CD4-positive, alpha-beta T cell treated with Interleukin-6 for 4 hours (primary cell): ENCODE measurements around the gene SEC16A.

Experiments
- DNase-seq: peaks from one replicate; pipeline ENCODE4 v3.0.0-alpha.2; 2020; ENCODE audit warnings: mixed read lengths

SEC16A gene

DNA sequence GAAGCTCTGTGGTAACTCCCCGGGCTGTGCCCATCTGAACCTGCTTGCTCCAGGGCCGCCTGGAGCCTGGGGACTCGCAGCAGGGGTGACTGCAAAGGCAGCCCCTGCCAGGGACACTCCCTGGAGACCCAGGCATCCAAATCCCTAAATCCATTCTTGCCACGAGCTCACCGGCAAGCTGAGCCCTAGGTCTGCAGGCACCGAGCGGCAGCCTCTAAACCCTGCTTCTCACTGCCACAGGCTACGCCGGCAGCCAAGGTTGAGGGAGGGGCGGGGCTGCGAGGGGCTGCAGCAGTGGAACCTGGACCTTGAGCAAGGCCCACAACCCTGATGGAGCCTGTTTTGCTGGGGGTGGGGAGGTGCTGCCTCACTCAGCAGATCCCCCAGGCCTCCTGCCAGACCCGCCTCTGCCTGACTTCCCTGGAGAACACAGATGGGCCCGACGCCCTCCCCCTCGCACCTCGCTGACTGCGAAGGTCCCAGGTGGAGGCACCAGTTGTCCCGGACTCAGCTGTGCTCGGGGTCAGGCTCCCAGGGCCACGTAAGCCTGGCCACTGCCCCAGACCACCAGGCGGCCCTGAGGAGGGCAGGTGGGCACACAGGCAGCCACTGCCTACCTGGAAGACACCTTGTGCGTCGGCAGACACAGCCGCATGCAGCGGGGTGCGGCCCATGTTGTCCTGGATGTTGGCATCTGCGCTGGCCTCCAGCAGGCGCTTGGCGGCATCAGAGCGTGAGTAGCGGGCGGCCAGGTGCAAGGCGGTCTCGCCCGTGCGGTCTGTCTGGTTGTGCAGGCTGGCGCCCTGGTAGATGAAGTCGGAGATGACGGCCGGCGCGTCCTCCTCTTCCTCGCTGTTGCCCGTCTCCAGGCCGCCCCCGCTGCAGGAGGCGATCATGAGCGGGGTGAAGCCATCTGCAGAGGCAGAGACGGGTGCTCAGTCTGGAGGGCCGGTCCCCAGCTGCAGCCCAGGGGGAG is 17.4 kb upstream of the SEC16A start:
- no peak for DNase-seq

DNA sequence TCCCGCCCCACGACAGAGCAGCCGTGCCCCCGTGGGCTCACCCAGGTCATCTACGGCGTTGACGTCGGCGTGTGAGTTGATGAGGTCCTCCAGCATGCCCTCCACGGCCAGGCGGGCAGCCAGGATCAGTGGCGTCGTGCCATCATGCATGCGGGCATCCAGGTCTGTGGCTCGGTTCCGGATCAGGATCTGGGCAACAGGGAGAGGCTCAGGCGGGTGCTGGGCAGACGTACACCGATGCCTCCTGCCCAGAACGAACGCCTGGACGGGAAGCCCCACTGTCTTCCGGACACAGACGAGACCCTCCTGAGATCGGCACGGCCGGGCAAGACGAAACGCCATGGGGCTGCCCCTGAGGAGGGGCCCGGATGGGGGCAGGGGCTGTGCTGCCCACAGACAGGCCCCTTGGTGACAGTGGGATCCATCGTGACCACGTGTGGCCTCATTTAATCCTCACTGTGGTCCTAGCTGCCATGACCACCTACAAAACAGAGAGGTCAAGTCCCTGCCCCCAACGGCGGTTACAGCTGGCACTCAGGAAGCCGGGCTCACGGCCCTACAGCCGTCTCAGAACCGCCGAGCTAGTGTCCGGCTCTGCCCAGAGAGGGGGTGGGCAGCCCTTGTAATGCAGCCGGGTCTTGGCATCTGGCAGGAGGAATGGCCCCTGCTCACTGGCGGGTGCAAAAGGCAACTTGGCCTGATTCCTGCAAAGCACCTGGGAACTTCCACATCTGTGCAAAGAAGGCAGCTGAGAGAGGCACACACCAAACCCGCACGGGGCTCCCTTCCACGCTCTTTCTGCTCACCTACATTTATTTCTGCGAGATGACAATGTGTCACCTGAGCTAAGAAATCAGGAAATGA is 16.5 kb upstream of the SEC16A start:
- no peak for DNase-seq

DNA sequence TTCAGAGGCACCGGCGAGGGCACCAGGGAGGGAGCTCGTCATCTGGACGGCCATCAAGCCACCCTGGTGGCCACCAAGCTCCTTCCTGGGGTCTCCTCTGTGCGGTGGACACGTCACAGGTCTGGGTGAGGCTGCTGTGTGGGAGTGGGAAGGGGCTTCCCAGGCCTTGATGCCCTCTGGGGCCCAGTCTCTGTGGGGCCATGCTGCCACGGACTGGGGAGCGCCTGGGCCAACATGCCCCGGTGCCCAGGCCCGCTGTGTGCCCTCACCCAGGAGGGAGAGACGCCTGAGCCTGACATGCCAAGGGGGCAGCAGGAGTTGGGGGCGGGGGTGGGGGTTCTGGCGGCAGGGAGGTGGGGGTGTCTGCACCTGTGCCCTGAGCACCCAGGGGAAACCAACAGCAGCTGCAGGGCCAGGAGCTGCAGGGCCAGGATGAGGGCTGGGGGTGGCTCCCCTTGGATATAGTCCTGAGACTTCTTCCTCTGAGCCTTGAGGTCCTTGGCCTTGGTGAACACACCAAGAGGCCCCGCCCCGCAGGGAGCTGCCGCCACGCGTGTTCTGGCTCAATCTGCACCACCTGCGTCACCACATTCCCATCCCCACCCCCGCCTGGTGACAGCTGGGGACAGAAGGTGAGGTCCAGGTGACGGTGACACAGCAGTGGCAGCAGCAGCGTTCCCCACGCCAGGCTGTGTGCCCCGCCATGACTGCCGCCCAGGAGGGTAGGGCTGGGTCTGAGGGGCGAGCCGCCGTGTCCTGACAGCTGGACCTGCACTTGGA is 15.3 kb upstream of the SEC16A start:
- no peak for DNase-seq

DNA sequence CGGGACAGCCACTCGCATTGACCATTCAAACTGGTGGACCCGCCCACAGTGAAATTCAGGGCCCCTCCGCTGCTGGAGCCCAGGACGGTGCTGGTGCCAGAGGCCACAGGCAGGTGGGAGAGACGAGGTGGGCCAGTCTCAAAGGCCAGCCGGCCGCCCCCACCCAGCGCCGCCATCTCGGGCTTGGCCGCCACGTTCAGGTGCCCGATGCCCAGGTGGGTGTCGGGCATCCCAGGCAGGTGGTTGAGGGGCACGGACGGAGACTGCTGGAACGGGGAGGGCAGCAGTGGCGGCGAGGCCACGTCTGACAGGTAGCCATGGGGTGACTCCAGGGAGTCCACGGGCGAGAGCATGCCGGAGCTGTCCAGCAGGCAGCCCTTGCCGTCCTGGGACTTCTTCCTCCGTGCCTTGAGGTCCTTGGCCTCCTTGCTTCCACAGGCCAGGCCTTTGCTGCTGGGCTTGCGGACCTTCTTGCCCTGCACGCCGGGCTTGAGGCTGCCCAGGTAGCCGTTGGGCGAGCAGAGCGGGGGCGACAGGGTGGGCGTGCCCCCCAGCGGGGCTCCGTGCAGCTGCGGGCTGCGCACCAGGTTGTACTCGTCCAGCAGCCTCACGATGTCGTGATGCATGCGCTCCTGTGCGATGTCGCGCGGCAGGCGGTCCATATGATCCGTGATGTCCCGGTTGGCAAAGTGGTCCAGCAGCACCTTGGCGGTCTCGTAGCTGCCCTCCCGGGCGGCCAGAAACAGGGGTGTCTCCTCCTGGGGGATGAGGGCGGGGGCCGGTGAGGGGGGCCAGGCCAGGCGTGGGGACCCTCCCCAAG is 14.2 kb upstream of the SEC16A start:
- DNase-seq, result no peak

DNA sequence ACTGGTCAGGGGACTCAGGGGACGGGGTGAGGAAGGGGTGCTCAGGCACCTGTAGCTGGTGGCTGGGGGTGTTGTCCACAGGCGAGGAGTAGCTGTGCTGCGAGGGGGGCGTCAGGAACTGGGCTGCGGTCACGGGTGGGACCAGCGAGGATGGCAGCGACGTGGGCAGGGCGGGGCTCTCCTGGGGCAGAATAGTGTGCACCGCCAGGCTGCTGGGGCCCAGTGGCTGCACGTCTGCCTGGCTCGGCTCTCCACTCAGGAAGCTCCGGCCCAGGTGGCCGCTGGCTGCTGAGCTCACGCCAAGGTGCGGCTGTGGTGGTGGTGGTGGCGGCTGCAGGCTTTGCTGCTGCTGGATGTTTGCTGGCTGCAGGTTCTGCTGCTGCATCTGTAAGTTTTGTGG is 13.3 kb upstream of the SEC16A start:
- no peak for DNase-seq

DNA sequence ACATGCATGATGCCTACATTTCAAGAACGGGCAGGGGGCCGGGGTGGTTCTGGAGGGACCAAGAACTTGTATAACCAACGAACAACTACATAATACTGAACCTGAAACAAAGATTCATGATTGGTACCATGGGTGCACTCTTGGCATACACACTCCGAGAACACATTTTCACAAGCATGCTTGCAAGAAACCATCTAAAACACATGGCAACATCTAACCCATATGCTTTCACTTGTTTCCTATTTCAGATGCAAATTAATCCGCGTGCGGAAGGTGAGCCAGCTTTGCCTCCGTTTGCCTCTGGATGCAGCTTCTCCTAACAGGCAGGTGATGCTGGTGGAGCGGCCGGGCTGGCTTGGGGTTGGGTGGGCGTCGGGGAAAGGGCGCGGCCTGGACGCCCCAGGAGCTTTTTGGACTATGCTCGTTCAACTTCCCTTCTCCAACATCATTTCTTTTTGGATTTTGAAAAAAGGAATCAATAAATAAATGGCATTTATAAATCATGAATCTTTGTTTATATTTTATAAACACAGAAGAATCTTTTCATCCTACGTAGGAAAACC is 12.5 kb upstream of the SEC16A start:
- no peak for DNase-seq

DNA sequence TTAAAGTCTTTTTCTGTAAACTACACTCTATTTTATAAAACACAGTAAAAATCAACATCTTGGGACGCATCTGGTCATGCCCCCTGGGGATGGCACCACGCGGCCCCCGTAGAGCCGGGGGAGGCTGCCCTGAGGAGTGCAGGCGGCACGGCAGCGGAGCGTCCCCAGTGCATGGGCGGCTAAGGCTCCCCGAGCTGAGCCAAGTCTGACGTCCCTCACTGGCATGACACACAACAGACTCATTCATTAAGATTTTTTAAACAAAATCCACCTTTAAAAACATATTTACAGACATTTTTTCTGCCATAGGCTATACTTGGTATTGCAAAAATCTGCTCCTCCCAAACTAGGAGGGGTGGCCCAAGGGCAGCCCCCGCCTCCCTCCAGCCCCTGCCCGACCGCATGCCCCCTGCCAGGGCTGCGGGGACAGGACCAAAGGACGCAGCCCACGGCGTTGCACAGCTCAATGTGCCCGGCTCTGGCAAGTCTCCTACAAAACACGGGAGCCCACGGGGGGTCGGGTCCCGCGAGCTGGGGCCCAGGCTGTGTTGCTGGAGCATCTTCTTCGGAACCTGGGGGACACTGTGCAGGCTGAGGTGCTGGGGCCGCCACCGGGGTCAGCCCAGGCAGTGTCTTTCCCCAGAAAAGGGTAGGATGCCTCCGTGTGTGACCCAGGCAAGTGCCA is 11.8 kb upstream of the SEC16A start:
- no peak for DNase-seq

DNA sequence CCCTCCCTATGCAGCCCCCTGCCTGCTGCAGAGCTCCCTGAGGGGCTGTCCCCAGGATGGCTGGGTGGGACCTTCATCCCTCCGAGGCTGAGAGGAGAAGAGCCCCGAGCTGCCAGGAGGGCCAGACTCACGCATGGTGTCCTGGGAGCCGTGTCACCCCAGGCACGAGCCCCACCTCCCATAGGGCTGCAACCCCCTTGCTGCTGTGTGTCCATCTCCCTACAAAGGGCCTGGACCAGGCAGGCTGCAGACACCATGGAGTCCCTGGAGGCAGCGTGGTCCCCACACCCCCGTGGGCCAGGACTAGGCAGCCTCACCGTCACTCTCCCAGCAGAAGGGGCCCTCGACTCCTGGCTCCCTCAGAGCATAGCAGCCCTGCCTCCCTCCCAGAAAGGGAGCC is 11.2 kb upstream of the SEC16A start:
- no peak for DNase-seq

DNA sequence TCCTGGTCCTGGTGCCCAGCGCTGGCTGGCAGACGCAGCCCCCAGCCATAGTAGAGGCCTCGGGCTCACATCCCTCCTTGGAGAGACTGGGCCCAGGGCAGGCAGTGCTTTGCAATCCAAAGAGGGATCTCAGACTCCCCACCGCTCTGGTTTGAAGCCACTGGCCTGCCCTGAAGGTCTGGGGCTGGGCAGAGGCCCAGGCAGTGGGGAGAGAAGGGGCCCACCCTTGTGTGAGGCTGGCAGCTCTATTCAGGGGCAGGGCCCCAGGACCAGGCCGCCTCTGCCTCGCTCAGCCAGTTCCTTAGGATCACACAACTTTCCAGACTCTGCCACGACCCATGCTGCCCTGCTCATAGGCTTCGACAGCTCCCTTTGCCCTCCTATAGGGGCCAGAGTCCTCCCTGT is 10.7 kb upstream of the SEC16A start:
- DNase-seq, result no peak

DNA sequence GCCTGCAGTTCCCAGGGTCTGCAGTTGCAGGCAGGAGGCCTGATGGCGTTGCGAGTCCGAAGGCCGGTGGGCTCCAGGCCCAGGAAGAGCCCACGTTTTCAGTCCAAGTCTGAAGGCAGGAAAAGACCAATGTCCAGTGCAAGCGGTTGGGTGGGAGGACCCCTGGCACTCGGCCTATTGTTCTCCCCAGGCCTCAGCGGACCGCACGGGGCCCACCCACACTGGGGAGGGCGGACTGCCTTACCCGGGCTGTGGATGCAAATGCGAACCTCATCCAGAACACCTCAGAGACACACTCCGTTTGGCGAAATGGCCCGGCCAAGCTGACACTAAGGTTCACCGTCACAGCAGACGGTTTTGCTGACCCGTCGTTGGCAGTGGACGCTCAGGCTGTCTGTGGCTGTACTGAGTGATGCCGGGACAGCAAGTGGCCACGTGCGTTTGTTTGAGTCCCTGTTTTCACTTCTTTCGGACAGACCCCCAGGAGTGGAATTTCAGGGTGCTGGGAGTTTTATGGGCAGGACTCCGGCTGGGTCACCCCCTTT is 10.2 kb upstream of the SEC16A start:
- DNase-seq, result no peak

DNA sequence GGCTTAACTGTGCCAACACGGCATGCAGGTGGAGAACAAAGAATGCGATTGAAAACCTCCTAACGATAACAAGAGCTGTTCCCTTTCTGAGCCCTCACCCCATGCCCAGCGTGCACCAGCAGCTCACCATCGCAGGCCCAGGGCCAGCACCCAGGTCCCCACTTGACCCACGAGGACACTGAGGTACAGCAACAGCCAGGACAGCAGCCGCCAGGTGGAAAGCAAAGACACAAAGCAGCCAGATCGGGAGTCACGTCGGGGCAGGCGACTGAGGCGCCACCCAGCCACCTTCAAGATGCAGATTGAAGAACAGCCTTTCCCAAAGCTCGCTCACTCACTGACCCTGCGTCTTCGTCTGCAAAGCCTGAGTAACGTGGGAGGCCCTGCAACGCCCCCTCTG is 6.9 kb upstream of the SEC16A start:
- DNase-seq, result no peak

DNA sequence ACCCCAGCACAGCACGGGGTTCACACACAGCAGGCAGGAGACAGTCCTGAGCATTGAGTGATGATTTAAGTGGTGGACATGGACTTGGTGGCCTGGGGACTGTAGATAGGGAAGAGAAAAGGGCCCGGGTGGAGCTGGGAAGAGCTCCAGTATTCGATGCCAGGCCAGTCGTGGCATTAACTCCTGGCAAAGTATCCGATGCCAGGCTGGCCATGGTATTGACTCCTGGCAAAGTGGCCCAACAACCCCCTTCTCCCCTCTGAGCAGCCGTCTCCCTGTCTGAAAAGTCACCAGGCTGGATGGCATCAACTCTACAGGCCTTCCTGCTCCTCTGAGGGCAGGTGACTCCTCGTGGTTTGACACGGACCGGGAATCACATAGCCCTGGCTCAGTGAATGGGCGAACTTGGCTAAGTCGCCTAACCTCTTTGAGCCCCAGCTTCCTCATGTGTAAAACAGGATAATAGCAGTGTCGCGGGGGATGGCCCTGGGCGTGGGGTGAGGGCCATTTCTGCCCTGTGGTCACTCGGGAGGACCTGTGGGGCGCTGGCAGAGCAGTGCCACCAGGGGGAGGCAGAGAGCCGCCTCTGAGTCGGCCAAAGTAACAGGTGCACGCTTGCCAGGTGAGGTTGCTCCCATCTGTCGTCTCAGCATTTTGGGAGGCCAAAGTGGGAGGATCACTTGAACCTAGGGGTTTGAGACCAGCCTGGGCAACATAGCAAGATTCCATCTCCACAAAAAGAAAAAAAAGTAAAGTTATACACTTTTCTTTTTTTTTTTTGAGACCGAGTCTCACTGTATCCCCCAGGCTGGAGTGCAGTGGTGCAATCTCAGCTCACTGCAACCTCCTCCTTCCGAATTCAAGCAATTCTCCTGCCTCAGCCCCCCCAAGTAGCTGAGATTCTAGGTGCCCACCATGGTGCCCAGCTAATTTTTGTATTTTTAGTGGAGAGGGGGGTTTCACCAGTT is 5.7 kb upstream of the SEC16A start:
- DNase-seq, result peak; percentile 83

DNA sequence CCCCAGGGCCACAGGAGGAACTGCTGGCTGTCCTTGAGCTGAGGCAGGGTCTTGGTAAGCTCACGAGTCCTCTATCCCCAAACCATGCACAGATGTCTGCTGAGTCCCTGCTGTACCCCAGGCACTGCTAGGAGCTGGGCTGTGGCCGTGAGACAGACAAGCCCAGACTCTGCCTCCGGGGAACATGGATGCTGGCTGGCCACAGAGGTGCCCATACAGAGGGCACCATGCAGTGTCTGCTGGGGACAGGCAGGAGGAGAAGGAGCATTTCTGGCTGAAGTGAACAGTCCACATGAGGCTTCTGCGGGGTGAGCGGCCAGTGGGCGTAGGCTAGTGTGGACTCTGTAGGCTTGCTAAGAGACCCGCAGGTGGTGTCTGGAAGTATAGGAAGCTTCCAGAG is 4.8 kb upstream of the SEC16A start:
- DNase-seq, result no peak

DNA sequence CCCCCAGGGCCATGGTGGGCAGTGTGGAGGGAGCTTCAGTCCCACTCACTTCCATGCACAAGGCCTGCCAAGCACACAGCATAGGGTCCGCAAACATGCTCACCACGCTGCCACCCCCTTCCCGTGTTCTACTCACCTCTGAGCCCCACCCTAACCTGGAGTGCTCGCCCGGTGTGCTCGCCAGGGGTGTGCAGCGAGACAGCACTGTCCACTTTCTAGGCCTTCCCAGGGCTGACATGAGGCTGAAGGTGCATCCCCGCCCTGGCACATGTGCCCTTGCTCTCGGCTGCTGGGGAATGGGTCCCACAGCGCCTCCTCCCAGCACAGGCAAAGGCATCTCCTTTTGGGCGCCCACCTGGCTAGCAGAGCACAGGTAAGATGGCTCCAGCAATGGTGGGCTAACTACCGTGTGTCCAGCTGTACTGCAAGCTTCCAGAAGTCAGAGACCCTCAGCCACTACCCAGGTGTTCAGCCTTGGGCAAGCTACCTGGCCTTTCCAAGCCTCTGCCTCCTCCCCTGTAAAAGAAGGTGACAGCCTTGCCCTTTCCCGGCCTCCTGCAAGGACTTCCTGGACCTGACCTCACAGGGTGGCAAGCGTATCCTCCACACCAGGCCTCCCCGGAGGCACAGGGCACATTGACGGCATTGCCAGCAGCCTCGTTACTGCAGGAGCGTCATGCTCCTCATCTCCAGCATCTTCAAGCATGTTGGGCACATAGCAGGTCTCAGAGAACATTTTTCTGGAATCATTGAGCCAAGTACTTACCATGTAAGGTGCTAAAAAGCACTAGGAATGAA is 4.2 kb upstream of the SEC16A start:
- no peak for DNase-seq

DNA sequence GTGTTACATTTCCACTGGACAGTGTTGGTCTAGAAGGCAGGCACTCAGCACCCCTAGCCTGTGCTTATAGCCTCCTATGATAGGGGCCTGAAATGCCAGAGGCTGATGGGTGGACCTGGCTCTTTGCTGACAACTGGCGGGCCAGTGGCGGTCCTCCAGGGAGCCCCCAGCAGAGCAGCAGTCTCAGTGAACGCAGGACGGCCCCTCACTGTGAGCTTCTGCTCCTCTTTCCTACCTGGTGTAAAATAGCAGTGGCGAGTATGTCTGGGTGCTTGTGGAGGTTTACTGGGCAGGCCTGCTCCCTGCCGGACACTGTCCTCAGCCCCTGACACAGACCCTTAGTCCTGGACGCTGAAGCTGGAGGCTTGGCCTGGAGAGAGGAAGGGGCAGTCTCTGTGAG is 3.3 kb upstream of the SEC16A start:
- no peak for DNase-seq

DNA sequence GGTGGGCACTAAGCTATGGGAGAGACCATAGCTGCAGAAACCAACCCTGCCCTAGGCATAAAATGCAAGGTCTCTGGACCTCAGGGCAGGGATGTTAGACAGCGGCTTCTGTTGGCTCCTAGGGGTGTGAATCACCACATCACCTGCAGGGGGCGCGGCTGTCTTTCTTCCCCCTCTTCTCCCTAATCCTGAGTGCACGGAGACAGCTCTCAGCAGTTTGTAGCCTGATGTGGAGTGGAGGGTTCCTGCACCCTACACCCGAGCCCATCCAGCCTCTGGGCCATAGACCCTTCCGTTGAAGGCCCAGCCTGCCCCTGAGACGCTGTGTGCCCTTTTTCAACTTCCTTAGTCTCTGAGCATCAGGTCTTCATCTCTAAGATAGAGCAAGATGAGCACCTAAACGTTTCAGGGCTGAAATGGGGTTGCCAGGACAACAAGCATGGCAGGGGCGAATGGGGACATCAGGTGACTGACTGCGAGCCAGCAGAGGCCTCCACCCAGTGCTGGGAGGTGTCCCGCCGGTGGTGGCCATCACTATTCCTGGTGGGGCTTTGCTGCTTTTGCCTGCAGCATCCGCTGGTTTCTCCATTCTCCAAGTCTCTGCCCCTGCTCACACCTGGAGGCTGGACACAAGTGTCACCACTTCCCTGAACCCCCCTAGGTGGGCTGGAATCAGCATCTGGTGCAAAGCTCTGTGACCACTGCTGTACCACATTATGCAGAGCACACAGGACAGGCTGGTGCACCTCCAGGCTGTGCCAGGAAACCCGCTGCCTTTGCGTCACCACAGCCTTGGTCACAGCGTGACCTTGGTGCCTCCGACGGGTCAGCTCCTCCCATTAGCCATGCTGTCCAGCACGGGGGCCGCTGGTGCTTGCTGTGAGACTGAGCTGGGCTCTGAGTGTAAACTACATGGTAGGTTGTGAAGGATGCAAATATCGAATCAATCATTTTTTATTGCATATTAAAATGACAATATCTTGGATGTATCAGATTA is 2.5 kb upstream of the SEC16A start:
- peak; percentile 89 for DNase-seq
